HG03135 (cell line): ENCODE results near the gene MALL.
"Not testable (repeated sequence)": the region's sequence is repeated elsewhere in the genome, so short reads cannot be mapped to it uniquely, and the experiment has no call there.

ENCODE experiments used
- ATAC-seq: cut with Tn5 transposase; IDR thresholded peaks from one replicate; pipeline ENCODE4 v1.9.1; 2021; ENCODE audit warnings: mild to moderate bottlenecking, moderate library complexity; ENCODE audit not compliant: unreplicated experiment

The MALL gene

DNA sequence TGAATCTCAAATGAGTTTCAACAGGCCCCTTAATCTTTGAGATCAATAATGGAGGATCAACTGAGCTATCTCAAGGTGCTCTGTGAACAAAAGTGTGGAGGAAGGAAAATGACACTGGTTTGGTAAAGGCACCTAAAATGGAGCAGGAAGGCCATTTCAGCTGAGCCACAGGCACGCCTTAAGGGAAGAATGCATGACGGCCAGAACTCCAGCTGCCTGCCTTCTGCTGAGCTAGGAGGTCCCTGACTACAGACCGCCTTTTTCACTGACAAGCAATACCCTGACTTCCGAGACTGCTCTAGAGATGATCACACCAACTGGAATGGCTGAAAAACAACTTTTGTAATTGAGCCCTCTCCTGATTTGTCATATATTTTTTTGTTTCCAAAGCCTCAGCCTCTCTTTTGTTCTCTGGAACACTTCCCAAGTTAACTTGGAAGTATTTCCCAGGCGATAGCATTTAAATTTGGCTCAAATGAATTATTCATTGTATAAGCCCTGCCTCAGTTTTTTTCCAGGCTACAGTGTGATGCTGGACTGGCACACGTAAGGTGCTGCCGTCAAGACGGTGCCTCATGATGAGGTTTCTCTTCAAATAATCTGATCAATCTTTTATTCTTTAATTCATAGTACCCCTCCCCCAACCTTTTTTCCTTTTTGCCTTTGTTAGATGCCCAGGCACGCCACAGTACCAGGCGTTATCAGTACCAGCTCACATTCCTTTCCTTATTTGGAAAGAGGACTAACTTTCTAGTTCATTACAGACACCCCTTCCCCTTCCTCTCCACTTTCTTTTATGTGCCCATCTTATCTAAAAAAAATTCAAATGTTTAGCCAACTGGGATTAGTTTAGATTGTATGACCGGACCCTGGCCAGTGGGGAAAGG lies 60.9 kb downstream of the MALL start:
- not testable (repeated sequence) for ATAC-seq

DNA sequence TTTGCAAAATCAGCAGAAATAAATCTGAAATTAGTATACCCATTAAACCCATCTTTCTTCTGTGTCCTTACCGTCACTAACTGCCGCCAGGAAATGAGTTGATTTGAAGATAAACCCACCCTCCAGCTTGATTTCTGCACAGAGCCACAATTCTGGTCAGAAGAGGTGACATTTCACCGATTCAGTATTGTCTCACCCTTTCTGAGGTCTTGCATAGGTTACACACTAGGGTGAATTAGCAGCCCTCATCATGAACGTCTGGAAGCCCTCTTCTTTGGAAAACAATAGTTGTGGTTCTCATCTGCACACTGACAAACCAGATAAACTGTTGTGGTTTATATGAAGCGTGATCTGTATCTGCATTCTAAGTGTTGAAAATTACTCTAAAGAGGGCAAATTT lies 61.9 kb downstream of the MALL start:
- not testable (repeated sequence) for ATAC-seq

DNA sequence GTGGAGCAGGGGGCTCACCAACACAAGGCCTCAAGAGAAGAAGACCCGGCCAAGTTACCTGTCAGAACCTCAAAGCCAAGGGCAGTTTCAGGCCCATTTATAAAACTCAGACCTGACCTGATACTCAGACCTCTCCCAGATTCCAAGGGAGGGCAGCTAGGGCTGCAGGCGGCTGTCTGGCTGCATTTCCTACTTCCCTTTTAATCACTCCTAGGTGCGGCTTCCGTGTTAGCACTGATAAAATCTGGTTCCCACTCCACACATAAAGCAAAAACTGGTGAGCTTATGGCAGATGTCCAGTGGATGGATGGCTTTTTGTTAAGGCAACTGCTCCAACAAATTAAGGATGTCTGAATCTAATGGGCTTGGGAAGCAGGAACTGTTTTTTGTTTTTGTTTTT lies 63.5 kb downstream of the MALL start:
- ATAC-seq = not testable (repeated sequence)

- not testable (repeated sequence) for ATAC-seq
These were observed 65.4 kb downstream of the MALL start for GRCh38 chr2:110050222-110050621.

DNA sequence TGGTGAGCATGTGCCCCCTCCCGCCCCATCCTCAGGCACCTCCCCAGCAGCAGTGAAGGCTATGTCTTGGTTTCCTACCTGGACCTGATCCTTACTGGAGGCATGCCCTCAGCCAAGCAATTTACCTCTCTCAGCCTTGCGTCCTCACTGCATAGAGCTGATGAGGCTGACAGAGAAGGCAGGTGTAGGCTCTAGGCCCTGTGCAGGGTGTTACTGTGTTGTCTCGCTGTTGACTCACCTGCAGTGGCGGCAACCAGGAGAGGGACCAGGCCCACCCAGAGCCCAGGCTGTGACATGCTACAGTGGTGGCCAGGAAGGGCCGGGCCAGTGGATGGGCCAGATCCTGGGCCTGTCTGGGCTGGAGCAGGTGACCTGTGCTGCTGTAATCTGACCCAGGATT lies 65.9 kb downstream of the MALL start:
- ATAC-seq = not testable (repeated sequence)

GRCh38 chr2:110048255-110049197 lies 67.1 kb downstream of the MALL start:
- not testable (repeated sequence) for ATAC-seq

- not testable (repeated sequence) for ATAC-seq
These were observed 68.4 kb downstream of the MALL start for GRCh38 chr2:110047225-110047624.

DNA sequence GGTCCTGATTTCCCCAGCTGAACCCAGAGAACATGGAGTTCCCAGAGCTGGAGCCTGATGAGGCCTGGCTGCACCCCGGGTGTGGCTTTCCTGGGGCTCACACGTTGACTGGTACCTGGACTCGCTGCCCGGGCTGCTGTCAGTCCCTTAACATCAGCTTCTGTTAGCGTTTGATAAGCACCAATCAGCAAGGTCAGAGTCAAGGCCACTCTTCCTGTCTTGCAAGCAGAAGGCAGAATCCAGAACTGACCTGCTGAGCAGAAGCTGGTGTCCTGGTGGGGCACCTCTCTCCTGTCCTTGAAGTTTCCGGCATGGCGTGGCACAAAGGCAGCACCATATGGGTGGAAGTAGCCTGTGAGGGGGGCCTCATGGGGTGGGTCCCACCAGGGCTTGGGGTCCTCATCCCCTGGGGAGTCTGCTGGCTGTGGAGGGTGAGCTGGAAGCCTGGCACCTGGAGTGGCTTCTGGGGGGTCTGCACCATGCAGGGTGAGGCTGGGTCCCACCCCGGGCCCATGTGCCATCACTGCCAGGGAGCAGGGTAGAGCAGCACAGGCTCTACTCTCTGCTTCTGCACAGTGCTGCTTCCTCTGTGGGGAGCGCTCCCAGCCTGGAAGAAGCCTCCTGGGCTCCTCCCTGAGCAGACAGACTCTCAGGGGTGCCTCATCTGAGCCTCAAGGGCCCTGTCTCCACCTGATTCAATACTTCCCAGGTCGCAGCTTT lies 73.5 kb downstream of the MALL start:
- not testable (repeated sequence) for ATAC-seq

- not testable (repeated sequence) for ATAC-seq
These were observed 78.3 kb downstream of the MALL start for GRCh38 chr2:110037336-110037735.

- ATAC-seq = not testable (repeated sequence)
These were observed 80.2 kb downstream of the MALL start for GRCh38 chr2:110035384-110035783.

GRCh38 chr2:110034935-110035334 lies 80.7 kb downstream of the MALL start:
- ATAC-seq = not testable (repeated sequence)
